ENCODE results near the gene ZER1.

- TF ChIP-seq, protein P1, sequence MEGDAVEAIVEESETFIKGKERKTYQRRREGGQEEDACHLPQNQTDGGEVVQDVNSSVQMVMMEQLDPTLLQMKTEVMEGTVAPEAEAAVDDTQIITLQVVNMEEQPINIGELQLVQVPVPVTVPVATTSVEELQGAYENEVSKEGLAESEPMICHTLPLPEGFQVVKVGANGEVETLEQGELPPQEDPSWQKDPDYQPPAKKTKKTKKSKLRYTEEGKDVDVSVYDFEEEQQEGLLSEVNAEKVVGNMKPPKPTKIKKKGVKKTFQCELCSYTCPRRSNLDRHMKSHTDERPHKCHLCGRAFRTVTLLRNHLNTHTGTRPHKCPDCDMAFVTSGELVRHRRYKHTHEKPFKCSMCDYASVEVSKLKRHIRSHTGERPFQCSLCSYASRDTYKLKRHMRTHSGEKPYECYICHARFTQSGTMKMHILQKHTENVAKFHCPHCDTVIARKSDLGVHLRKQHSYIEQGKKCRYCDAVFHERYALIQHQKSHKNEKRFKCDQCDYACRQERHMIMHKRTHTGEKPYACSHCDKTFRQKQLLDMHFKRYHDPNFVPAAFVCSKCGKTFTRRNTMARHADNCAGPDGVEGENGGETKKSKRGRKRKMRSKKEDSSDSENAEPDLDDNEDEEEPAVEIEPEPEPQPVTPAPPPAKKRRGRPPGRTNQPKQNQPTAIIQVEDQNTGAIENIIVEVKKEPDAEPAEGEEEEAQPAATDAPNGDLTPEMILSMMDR (IDR thresholded peaks at IDR 0.05) = no peak
- no peak for TF ChIP-seq ZFX (IDR thresholded peaks at IDR 0.05; ENCODE audit: borderline replicate concordance)
Observed at GRCh38 chr9:128722380-128723351, 49.1 kb downstream of the ZER1 start.
